Mesothelial cell of epicardium (in vitro differentiated cells): ENCODE data around the gene RCAN1. TPM values are rescaled to one million over a fixed set of nuclear protein-coding genes. Genes with fewer than 3 reads are reported as not detected.

Source experiments
- DNase-seq, 2 experiments: peaks; one replicate each; pipeline ENCODE4 v3.0.0; 2021; ENCODE audit warnings: low spot score in 2 of 2; ENCODE audit not compliant: unreplicated experiment in 2 of 2
- H3K27ac Mint-ChIP-seq: 2 replicates; pipeline ENCODE4 v1.8.0; 2021; ENCODE audit warnings: mixed read lengths
- H3K27me3 Mint-ChIP-seq: 2 replicates; pipeline ENCODE4 v1.8.0; 2021; ENCODE audit warnings: low read depth, mixed read lengths
- H3K36me3 Mint-ChIP-seq: 2 replicates; pipeline ENCODE4 v1.8.0; 2021; ENCODE audit warnings: mixed read lengths
- H3K4me1 Mint-ChIP-seq: 2 replicates; pipeline ENCODE4 v1.8.0; 2021; ENCODE audit warnings: mixed read lengths
- H3K4me3 Mint-ChIP-seq: 2 replicates; pipeline ENCODE4 v1.8.0; 2021; ENCODE audit warnings: mild to moderate bottlenecking, moderate library complexity, mixed read lengths
- H3K9me3 Mint-ChIP-seq: 2 replicates; pipeline ENCODE4 v1.8.0; 2021; ENCODE audit warnings: mixed read lengths
- total RNA-seq: library from RNA; stranded (reverse); gene quantifications from 3 replicates; pipeline ENCODE4 v1.2.1, GENCODE V29; 2021
- TF ChIP-seq, protein P1 (sequence below): fragments of 200-600 bp; sonication (generic); IDR thresholded peaks from one replicate; pipeline ENCODE4 v1.5.0; 2021; ENCODE audit warnings: antibody characterized with exemption; ENCODE audit not compliant: unreplicated experiment

The RCAN1 gene
- total RNA-seq, 1 donor from 2014 or later: 14.8 TPM

DNA sequence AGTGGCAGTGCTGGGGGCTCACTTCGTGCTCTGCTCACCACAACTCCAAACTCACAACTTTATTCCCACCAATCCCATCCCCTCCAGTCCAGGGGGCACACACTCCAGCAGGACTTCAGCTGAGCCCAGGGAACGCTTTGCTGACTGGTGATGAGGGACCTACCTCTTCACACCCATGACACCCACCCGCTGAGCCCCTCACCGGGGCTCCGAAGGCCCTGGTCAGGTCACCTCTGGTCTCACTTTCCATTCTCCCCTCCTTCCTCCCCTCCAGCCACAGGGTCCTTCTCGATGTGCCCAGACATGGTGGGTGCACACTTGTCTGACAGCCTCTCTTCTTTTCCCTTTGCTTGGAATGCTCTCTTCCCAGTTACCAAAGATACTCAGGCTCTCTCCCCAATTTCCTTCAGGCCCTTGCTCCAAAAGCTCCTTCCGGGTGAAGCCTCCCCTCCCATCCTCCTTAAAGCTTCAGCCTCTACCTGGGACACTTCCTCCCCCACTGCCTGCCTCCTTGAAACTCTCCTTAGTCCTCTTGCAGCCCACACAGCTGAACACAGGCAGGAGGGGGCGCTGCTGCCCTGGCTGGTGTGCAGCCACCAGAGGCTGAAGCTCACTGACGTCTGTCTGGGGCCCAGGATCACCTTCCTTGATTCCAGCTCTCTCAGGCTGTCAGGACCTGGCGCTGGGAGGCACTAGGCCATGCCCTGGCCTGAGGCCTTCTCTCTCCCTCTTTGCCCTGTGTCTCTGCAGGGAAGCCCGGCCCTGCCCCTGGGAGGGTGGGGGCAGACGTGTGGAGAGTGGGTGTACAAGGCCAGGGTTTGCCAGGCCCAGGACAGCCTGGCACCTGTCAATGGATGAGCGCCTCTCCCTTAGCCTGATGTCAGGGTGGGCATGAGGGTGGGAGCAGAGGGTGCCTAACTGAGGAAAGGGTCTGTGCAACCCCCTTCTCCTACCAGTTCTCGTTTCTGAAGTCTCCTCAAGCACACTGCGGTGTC, 104.5 kb downstream of the RCAN1 start:
- Mint-ChIP-seq H3K27me3 (peaks cover 11% of the 10 kb centered on the region), H3K36me3 (no peaks in the 10 kb centered on the region), H3K9me3 (no peaks in the 10 kb centered on the region), H3K4me3 (no peak overlapping the region), H3K27ac (no peak overlapping the region), H3K4me1 (peaks cover 3% of the 10 kb centered on the region)
- TF ChIP-seq, protein P1, sequence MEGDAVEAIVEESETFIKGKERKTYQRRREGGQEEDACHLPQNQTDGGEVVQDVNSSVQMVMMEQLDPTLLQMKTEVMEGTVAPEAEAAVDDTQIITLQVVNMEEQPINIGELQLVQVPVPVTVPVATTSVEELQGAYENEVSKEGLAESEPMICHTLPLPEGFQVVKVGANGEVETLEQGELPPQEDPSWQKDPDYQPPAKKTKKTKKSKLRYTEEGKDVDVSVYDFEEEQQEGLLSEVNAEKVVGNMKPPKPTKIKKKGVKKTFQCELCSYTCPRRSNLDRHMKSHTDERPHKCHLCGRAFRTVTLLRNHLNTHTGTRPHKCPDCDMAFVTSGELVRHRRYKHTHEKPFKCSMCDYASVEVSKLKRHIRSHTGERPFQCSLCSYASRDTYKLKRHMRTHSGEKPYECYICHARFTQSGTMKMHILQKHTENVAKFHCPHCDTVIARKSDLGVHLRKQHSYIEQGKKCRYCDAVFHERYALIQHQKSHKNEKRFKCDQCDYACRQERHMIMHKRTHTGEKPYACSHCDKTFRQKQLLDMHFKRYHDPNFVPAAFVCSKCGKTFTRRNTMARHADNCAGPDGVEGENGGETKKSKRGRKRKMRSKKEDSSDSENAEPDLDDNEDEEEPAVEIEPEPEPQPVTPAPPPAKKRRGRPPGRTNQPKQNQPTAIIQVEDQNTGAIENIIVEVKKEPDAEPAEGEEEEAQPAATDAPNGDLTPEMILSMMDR: no peak
- no peak for DNase-seq

DNA sequence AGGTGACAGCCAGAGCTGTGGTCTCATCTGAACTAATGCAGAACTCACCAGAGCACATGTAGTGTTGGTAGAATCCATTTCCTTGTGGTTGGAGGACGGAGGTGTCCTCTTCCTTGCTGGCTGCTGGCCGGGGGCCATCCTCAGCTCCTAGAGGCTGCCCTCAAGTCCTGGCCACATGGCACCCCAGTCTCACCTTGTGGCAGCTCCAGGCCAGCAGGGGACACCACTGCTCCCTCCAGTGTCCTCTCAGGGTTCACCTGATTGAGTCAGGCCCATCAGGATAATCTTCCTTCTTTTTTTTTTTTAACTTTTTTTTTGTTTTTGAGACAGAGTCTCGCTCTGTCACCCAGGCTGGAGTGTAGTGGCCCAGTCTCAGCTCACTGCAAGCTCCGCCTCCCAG, 105.8 kb downstream of the RCAN1 start:
- Mint-ChIP-seq H3K9me3 (no peaks in the 10 kb centered on the region), H3K4me3 (no peak overlapping the region), H3K27me3 (peaks cover 11% of the 10 kb centered on the region), H3K4me1 (no peaks in the 10 kb centered on the region), H3K27ac (no peak overlapping the region), H3K36me3 (no peaks in the 10 kb centered on the region)
- TF ChIP-seq, protein P1: no peak
- DNase-seq: no peak

DNA sequence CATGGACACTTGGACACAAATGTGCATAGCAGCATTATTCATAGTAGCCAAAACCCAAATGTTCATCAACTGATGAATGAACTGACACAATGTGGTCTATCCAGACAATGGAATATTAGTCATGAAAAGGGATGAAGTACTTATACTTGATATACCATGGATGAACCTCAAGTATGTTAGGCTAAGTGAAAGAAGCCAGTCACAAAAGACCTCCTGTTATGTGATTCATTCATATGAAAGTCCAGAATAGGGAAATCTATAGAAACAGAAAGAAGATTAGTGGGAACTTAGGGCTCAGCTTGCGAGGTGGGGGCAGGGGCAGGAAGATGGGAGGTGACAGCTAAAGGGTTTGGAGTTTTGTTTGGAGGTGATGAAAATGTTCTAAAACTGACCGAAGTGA, 110.3 kb downstream of the RCAN1 start:
- H3K4me3 Mint-ChIP-seq: no peak overlapping the region
- DNase-seq: no peak
- peaks cover 11% of the 10 kb centered on the region for H3K27me3 Mint-ChIP-seq
- peaks cover 2% of the 10 kb centered on the region for H3K4me1 Mint-ChIP-seq
- H3K36me3 Mint-ChIP-seq: no peaks in the 10 kb centered on the region
- no peak overlapping the region for H3K27ac Mint-ChIP-seq
- H3K9me3 Mint-ChIP-seq: no peaks in the 10 kb centered on the region
- TF ChIP-seq, protein P1: no peak

DNA sequence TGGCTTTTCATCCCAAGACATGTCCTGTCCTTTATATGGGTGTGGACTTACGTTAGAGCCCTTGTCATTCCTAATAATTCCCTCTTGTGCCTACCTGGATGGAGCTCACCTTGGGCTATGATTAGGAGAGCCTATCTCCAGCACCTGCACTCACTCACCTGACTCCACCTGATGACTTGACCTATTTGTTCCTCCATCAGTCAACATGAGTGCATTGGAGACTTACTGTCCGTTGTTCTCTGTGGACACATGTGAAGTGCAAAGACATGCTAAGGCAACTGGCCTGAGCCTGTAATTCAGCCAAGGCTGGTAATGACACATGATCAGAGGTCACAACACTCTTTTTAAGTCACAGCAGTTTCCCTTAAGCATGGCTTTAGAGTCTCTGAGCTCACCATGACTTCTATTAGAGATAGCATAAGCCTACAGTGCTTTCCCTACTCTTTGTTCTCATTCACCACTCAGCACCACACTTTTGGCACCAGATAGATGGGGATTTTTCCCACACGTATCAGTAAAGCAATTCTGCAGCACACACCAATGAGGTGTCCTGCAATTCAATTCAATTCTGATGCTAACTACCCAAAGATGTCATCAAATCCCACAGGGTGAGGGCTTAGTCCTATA, 112.3 kb downstream of the RCAN1 start:
- Mint-ChIP-seq H3K4me3 (no peak overlapping the region), H3K9me3 (peaks cover 7% of the 10 kb centered on the region), H3K36me3 (peaks cover 4% of the 10 kb centered on the region), H3K27me3 (peaks cover 11% of the 10 kb centered on the region), H3K4me1 (peaks cover 15% of the 10 kb centered on the region), H3K27ac (no peak overlapping the region)
- TF ChIP-seq, protein P1: no peak
- DNase-seq: no peak

DNA sequence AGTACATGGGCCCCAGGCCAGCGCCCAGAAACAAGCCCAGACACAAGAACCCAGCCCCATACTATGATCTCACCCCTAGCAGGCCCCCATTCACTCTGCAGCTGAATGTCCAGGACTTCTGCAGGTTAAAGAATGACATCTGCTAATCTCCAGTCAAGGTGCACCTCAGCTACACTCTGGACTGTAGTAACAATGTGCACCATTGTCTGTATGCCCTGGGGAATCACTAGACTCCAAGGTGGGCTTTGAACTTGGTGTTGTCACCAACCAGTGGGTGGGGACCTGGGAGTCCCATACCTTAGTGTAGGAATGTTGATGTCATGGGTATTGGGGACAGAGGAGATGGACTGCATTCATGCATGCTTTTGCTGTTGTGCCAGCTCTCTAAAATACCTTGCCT, 113.2 kb downstream of the RCAN1 start:
- Mint-ChIP-seq H3K4me3 (no peak overlapping the region), H3K27ac (no peak overlapping the region), H3K4me1 (peaks cover 15% of the 10 kb centered on the region), H3K27me3 (peaks cover 5% of the 10 kb centered on the region), H3K36me3 (peaks cover 4% of the 10 kb centered on the region), H3K9me3 (peaks cover 16% of the 10 kb centered on the region)
- TF ChIP-seq, protein P1: no peak
- DNase-seq: no peak
